Heart left ventricle (tissue), 13 donors: ENCODE data around the gene MAPK11.

Source experiments
- CTCF ChIP-seq, 12 donors: fragments of 200-600 bp; sonication (generic) in 4 of 12; IDR thresholded peaks; one replicate each; pipeline versions ENCODE4 v1.5.0 to v1.8.0; 2018 to 2022; ENCODE audit warnings: antibody characterized with exemption in 12 of 12, mild to moderate bottlenecking in 5 of 12
- POLR2A ChIP-seq, 2 donors: fragments of 450-650 bp; IDR thresholded peaks; one replicate each; pipeline ENCODE4 v1.6.1; 2017; ENCODE audit warnings: antibody characterized with exemption in 2 of 2, mild to moderate bottlenecking in 2 of 2, moderate library complexity in 2 of 2
- donor health status: ischemic (EF 13 %, LVEDD 7.1; RV severe dilation, severe dysfunction).
- donor health status: DM: no; HTN: yes; CAD: no.
- donor health status: DM: no; HTN: no; CAD: no.
- donor health status: ischemic (EF 25% LVEDD 6.9; RV normal size, moderate dysfunction).
- donor health status: ischemic (EF 25% LVEDD 5.7; RV mildly dilated, moderate dysfunction).
- donor health status: ischemic (EF 35%, LVEDD 5.7; RV mildly dilated, moderate dysfunction).
- donor health status: nonischemic (EF 11% LVEDD 7.7; RV severe dilation, severe dysfunction).
- donor health status: DM: yes; HTN: yes; CAD: no.
- donor health status: PGD.
- donor health status: ischemic (EF 29% LVEDD 5.4; RV normal size, mild dysfunction).
- donor health status: nonischemic (EF 23%, LVEDD 6.1; RV moderate dilation, normal function).

- TF ChIP-seq CTCF (IDR thresholded peaks at IDR 0.05) (no peak), POLR2A (IDR thresholded peaks at IDR 0.05) (no peak)
Measured at GRCh38 chr22:50215297-50216054, 54.7 kb downstream of the MAPK11 start.
